K562 (cell line): Measurements from ENCODE around the gene SLC35G6. TPM values are rescaled to one million over a fixed set of nuclear protein-coding genes. Genes with fewer than 3 reads are reported as not detected.

Experiments
- ASH1L ChIP-seq: fragments of 450-650 bp; IDR thresholded peaks from 2 replicates; pipeline ENCODE4 v1.6.1; 2018; ENCODE audit warnings: borderline replicate concordance, mild to moderate bottlenecking, low read depth; ENCODE audit not compliant: partially characterized antibody
- BCOR ChIP-seq: fragments of 450-650 bp; IDR thresholded peaks from 2 replicates; pipeline ENCODE4 v1.6.1; 2016
- CHD1 ChIP-seq: fragments of 200-600 bp; sonication (generic); IDR thresholded peaks from one replicate; pipeline ENCODE4 v1.6.1; 2012; ENCODE audit warnings: mild to moderate bottlenecking, moderate library complexity, low read length, inconsistent platforms
- DACH1 ChIP-seq: fragments of 450-650 bp; IDR thresholded peaks from 2 replicates; pipeline ENCODE4 v1.6.1; 2018; ENCODE audit not compliant: partially characterized antibody
- FOXA3 ChIP-seq, 2 experiments: fragments of 450-650 bp in 1 of 2; sonication (generic) in 1 of 2; formaldehyde crosslinking; IDR thresholded peaks in 1 of 2; conservative IDR thresholded peaks in 1 of 2; 2 replicates each; pipeline versions ENCODE4 v1.4.0 to v1.8.0; 2020 to 2022; ENCODE audit warnings: mild to moderate bottlenecking in 2 of 2, missing genetic modification reagents in 1 of 2
- HDGF ChIP-seq: fragments of 450-650 bp; IDR thresholded peaks from 2 replicates; pipeline ENCODE4 v1.6.1; 2016
- HNRNPUL1 ChIP-seq: fragments of 200-400 bp; formaldehyde crosslinking; IDR thresholded peaks from 2 replicates; pipeline ENCODE4 v1.6.1; 2017; ENCODE audit warnings: low read length
- JUNB ChIP-seq: fragments of 450-650 bp; formaldehyde crosslinking; conservative IDR thresholded peaks from 2 replicates; pipeline ENCODE4 v1.4.0; 2020; ENCODE audit warnings: mild to moderate bottlenecking
- KAT2B ChIP-seq: IDR thresholded peaks from one replicate; pipeline ENCODE4 v1.6.1; 2012; ENCODE audit warnings: low read depth, mild to moderate bottlenecking, control low read depth, inconsistent platforms, low read length, moderate library complexity
- MTA3 ChIP-seq: fragments of 450-650 bp; formaldehyde crosslinking; IDR thresholded peaks from 2 replicates; pipeline ENCODE4 v1.6.1; 2017; ENCODE audit warnings: mild to moderate bottlenecking, borderline replicate concordance
- NRF1 ChIP-seq, 2 experiments: fragments of 450-650 bp; IDR thresholded peaks in 1 of 2; conservative IDR thresholded peaks in 1 of 2; 2 replicates each; pipeline ENCODE4 v1.6.1; 2014; ENCODE audit warnings: mild to moderate bottlenecking in 2 of 2
- POLR2AphosphoS2 ChIP-seq: IDR thresholded peaks from 2 replicates; pipeline ENCODE4 v1.6.1; 2012; ENCODE audit warnings: low read length, improper control_type of control experiment
- TCF7L2 ChIP-seq: fragments of 150-350 bp; IDR thresholded peaks from 2 replicates; pipeline ENCODE4 v1.6.1; 2016; ENCODE audit warnings: low read depth, mild to moderate bottlenecking, low read length, moderate library complexity
- TEAD1 ChIP-seq, 2 experiments: fragments of 450-650 bp in 1 of 2; sonication (generic) in 1 of 2; formaldehyde crosslinking; IDR thresholded peaks; 2 replicates each; pipeline versions ENCODE4 v1.4.0 to v1.8.0; 2020 to 2022; ENCODE audit warnings: mild to moderate bottlenecking in 2 of 2, missing genetic modification reagents in 1 of 2
- ZNF133 ChIP-seq: fragments of 250-450 bp; sonication (Bioruptor Pico); IDR thresholded peaks from 2 replicates; pipeline ENCODE4 v1.4.0; 2020; ENCODE audit warnings: mild to moderate bottlenecking
- ZNF592 ChIP-seq: fragments of 450-650 bp; IDR thresholded peaks from 2 replicates; pipeline ENCODE4 v1.6.1; 2017; ENCODE audit warnings: antibody characterized with exemption, mild to moderate bottlenecking
- ZNF668 ChIP-seq: fragments of 250-450 bp; sonication (Bioruptor Pico); IDR thresholded peaks from 2 replicates; pipeline ENCODE4 v1.8.0; 2022; ENCODE audit warnings: mild to moderate bottlenecking, inconsistent platforms
- ZSCAN32 ChIP-seq: fragments of 450-650 bp; formaldehyde crosslinking; IDR thresholded peaks from 2 replicates; pipeline ENCODE4 v1.4.0; 2020; ENCODE audit warnings: mild to moderate bottlenecking, moderate library complexity
- polyA plus RNA-seq, 8 experiments: library from polyadenylated mRNA; depleted of rRNA in 4 of 8; stranded (reverse) in 5 of 8; unstranded in 3 of 8; fragments of >200 nt; fragmentation: Nextera tagmentation in 2 of 8; fragmentation: Illumina TruSeq in 1 of 8; extraction: Ambion mirVana in 2 of 8; extraction: Trizol in 1 of 8; gene quantifications; 2 replicates each; pipeline versions ENCODE4 v1.2.1 to v1.2.3, GENCODE V29; 2011 to 2014; ENCODE audit warnings: inconsistent platforms in 1 of 8, missing spikeins in 1 of 8
- total RNA-seq, 7 experiments: library from RNA; depleted of rRNA in 6 of 7; stranded (reverse); fragments of >200 nt in 6 of 7; fragmentation: Illumina TruSeq in 2 of 7; extraction: Trizol in 2 of 7; gene quantifications; 2 replicates each; pipeline versions ENCODE4 v1.2.1 to v1.2.3, GENCODE V29; 2011 to 2021; ENCODE audit warnings: low replicate concordance in 1 of 7
- TF ChIP-seq, protein P1 (sequence below), 2 experiments: fragments of 450-650 bp; IDR thresholded peaks; 2 replicates each; pipeline ENCODE4 v1.6.1; 2018; ENCODE audit warnings: mild to moderate bottlenecking in 2 of 2, low read depth in 1 of 2; ENCODE audit not compliant: partially characterized antibody in 2 of 2

Gene SLC35G6
- total and polyA plus RNA-seq, 9 of the 15 experiments (the other 6 are each of a cell fraction or from before 2014, with no cell fraction given) = not detected

DNA sequence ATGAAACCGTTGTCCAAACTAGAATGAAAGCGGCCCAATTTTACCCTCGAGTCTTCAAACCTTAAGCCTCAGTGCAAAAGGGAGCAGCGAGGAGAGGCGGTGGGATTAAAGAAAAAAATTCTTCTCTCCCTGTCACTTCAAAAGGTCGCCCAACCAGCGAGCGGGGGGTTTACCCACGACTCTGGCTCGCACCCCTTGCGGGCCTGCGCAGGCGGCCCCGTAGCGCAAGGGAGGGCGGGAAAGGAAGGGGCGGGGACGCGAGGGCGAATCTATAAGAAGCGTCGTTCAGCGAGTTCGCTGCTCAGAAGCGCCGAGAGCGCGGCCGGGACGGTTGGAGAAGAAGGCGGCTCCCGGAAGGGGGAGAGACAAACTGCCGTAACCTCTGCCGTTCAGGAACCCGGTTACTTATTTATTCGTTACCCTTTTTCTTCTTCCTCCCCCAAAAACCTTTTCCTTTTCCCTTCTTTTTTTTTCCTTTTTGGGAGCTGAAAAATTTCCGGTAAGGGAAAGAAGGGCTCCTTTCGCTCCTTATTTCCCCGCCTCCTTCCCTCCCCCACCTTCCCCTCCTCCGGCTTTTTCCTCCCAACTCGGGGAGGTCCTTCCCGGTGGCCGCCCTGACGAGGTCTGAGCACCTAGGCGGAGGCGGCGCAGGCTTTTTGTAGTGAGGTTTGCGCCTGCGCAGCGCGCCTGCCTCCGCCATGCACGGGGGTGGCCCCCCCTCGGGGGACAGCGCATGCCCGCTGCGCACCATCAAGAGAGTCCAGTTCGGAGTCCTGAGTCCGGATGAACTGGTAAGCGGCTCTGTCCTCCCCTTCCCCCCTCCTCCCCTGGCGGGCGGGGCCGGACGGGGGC is 3.0 kb downstream of the SLC35G6 start, which contains the start of gene POLR2A (continued):
- TF ChIP-seq ZNF592 = no peak
- peak; percentile 87 for TF ChIP-seq MTA3
- peak; percentile 44; the same call in 1 of the 2 replicates for TF ChIP-seq ZSCAN32 (CRISPR knock-in tag)
- TF ChIP-seq HNRNPUL1 = no peak; the same call in 1 of the 2 replicates
- TF ChIP-seq BCOR = peak; percentile 27; the same call in 1 of the 2 replicates
- TF ChIP-seq DACH1 = no peak
- no peak for TF ChIP-seq KAT2B
- TF ChIP-seq FOXA3 (CRISPR knock-in tag; conservative IDR thresholded peaks at IDR 0.05 in 1 of 2, IDR thresholded peaks at IDR 0.05 in 1 of 2) = no peak; a peak in 1 of 4 replicates
- TF ChIP-seq TEAD1 (CRISPR knock-in tag; IDR thresholded peaks at IDR 0.05) = peak in 1 of 2 experiments; percentile 15; a peak in 1 of 4 replicates
- TF ChIP-seq POLR2AphosphoS2 = peak; percentile 95; the same call in 1 of the 2 replicates
- TF ChIP-seq CHD1 = no peak
- TF ChIP-seq HDGF = no peak
- no peak for TF ChIP-seq ZNF668 (CRISPR knock-in tag)
- peak; percentile 86 for TF ChIP-seq TCF7L2
- TF ChIP-seq, protein P1, sequence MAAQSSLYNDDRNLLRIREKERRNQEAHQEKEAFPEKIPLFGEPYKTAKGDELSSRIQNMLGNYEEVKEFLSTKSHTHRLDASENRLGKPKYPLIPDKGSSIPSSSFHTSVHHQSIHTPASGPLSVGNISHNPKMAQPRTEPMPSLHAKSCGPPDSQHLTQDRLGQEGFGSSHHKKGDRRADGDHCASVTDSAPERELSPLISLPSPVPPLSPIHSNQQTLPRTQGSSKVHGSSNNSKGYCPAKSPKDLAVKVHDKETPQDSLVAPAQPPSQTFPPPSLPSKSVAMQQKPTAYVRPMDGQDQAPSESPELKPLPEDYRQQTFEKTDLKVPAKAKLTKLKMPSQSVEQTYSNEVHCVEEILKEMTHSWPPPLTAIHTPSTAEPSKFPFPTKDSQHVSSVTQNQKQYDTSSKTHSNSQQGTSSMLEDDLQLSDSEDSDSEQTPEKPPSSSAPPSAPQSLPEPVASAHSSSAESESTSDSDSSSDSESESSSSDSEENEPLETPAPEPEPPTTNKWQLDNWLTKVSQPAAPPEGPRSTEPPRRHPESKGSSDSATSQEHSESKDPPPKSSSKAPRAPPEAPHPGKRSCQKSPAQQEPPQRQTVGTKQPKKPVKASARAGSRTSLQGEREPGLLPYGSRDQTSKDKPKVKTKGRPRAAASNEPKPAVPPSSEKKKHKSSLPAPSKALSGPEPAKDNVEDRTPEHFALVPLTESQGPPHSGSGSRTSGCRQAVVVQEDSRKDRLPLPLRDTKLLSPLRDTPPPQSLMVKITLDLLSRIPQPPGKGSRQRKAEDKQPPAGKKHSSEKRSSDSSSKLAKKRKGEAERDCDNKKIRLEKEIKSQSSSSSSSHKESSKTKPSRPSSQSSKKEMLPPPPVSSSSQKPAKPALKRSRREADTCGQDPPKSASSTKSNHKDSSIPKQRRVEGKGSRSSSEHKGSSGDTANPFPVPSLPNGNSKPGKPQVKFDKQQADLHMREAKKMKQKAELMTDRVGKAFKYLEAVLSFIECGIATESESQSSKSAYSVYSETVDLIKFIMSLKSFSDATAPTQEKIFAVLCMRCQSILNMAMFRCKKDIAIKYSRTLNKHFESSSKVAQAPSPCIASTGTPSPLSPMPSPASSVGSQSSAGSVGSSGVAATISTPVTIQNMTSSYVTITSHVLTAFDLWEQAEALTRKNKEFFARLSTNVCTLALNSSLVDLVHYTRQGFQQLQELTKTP (IDR thresholded peaks at IDR 0.05; ENCODE audit: low read depth in 1 of 2, partially characterized antibody in 2 of 2) = peak; percentile 70 to 88
- no peak for TF ChIP-seq JUNB (CRISPR knock-in tag)
- peak; percentile 96 to 97 for TF ChIP-seq NRF1 (conservative IDR thresholded peaks at IDR 0.05 in 1 of 2, IDR thresholded peaks at IDR 0.05 in 1 of 2)
- no peak for TF ChIP-seq ZNF133
- TF ChIP-seq ASH1L = no peak
